ENCODE results near the gene CEP70. TPM values are rescaled to one million over a fixed set of nuclear protein-coding genes. Genes with fewer than 3 reads are reported as not detected.

CEP70 gene
- total RNA-seq, 1 donor from 2014 or later: 23.5 TPM

DNA sequence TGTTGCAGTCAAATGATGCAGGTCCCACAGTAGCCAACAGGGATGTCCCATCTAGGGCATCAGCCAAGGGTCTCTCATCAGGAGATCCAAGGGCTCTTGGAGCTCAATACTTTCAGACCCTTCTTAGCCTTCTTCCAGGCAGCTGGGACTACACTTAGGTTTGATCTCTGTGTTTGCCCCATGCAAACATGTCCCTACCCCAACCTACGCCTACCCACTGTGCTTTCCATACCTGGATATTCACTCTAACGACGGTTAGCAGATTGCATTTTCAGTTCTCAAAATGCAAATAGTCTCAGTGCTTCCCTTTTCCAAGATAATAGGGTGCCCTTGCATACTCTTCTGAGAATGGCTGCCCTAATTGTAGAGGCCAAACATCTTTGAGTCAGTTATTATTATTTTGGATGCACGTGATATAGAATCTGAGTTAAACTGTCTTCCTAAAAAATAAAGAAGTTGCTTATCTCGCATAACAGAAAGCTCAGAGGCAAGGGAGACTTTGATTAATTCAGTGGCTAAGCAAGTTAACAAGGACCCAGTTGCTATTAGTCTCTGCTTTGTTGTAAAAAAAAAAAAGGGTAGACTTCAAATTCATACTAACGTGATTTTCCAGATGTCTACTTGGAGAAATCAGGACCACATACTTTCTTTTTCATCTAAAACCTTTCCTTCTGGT, 1.0 kb upstream of the CEP70 start:
- TF ChIP-seq, protein P1, sequence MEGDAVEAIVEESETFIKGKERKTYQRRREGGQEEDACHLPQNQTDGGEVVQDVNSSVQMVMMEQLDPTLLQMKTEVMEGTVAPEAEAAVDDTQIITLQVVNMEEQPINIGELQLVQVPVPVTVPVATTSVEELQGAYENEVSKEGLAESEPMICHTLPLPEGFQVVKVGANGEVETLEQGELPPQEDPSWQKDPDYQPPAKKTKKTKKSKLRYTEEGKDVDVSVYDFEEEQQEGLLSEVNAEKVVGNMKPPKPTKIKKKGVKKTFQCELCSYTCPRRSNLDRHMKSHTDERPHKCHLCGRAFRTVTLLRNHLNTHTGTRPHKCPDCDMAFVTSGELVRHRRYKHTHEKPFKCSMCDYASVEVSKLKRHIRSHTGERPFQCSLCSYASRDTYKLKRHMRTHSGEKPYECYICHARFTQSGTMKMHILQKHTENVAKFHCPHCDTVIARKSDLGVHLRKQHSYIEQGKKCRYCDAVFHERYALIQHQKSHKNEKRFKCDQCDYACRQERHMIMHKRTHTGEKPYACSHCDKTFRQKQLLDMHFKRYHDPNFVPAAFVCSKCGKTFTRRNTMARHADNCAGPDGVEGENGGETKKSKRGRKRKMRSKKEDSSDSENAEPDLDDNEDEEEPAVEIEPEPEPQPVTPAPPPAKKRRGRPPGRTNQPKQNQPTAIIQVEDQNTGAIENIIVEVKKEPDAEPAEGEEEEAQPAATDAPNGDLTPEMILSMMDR (conservative IDR thresholded peaks at IDR 0.05): no peak
- Mint-ChIP-seq H3K27me3 (ENCODE audit: low read depth) (peaks cover 3% of the 10 kb centered on the region), H3K27ac (ENCODE audit: unreplicated experiment) (no peak overlapping the region), H3K4me3 (peak overlapping the region; percentile 89), H3K4me1 (peaks cover 10% of the 10 kb centered on the region), H3K9me3 (no peaks in the 10 kb centered on the region), H3K36me3 (ENCODE audit: low read depth) (no peaks in the 10 kb centered on the region)
- no peak for DNase-seq (ENCODE audit: low read depth, low spot score)

DNA sequence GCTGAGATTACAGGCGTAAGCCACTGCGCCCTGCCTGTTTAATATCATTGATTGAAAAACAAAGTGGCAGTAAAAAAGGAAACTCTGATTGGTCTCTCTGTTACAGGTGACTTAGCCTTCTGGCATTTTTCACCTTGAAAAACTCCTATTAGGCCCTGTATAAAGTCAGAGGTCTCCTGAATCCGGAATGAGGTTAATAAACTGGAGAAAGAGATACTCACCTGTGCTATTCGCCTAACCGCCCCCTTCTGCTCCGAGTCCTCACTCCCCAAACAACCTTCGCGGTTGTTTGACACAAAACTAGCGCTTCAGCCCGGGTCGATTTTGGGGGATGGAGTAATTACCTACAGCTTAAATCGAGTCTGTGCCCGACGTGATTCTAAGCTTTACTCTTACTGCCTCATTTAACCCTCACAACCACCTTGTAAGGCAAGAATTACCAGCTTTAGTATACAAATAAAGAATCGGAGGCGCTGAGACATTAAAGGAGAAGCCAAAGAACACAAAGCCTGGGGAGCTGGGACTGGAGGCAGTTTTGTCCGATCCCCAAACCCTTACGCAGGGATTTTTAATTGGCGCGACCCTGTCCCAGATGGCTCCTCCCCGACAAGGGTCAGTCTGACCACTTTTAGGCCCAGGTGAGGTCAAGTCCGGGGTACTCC, 441 bp downstream of the CEP70 start:
- peaks cover 3% of the 10 kb centered on the region for H3K27me3 Mint-ChIP-seq (ENCODE audit: low read depth)

DNA sequence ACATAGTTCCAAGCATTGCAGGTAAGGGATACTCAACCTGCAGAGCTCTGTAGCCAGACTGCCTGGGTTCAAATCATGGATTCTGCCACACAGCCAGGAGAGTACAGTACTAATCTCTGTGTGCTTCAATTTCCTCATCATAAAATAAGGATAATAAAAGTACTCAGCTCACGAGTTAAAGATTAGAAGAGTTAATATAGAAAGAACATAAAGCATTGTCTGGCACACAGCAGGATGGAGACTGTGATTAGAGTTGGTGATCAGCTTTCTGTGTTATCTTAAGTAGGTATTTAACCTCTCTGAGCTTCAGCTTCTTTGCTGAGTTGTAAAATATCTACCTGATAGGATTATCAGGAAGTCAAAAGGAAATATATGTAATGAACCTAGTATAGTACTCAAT, 2.7 kb downstream of the CEP70 start:
- Mint-ChIP-seq H3K27me3 (ENCODE audit: low read depth) (peaks cover 3% of the 10 kb centered on the region), H3K4me1 (peaks cover 10% of the 10 kb centered on the region), H3K9me3 (peaks cover under 1% of the 10 kb centered on the region), H3K4me3 (peak overlapping the region; percentile 23), H3K27ac (ENCODE audit: unreplicated experiment) (no peak overlapping the region), H3K36me3 (ENCODE audit: low read depth) (peaks cover 5% of the 10 kb centered on the region)
- DNase-seq (ENCODE audit: low read depth, low spot score): no peak
- TF ChIP-seq, protein P1 (conservative IDR thresholded peaks at IDR 0.05): no peak

More for the DNA sequence above, 441 bp downstream of the CEP70 start:
- H3K4me3 Mint-ChIP-seq: peak overlapping the region; percentile 89
- H3K4me1 Mint-ChIP-seq: peaks cover 10% of the 10 kb centered on the region
- TF ChIP-seq, protein P1 (conservative IDR thresholded peaks at IDR 0.05): no peak
- H3K27ac Mint-ChIP-seq (ENCODE audit: unreplicated experiment): peak overlapping the region; percentile 27
- no peak for DNase-seq (ENCODE audit: low read depth, low spot score)
- H3K9me3 Mint-ChIP-seq: no peaks in the 10 kb centered on the region
- H3K36me3 Mint-ChIP-seq (ENCODE audit: low read depth): no peaks in the 10 kb centered on the region

DNA sequence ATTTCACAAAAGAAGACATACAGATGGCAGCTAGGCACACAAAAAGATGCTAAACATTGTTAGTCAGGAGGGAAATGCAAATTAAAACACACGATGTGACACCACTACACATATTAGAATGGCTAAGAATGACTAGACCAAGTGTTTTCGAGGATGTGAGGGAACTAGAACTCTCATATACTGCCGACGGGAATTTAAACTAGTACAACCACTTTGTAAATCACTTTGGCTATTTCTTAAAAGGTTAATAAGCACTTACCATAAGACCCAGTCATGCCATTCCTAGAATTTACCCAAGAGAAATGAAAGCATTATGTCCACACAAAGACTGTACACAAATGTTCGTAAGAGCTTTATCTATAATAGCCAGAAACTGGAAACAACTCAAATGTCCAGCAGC, 5.6 kb downstream of the CEP70 start:
- H3K27me3 Mint-ChIP-seq (ENCODE audit: low read depth): no peaks in the 10 kb centered on the region
- H3K27ac Mint-ChIP-seq (ENCODE audit: unreplicated experiment): no peak overlapping the region
- peaks cover 2% of the 10 kb centered on the region for H3K4me1 Mint-ChIP-seq
- peaks cover 18% of the 10 kb centered on the region for H3K36me3 Mint-ChIP-seq (ENCODE audit: low read depth)
- peaks cover 10% of the 10 kb centered on the region for H3K9me3 Mint-ChIP-seq
- TF ChIP-seq, protein P1 (conservative IDR thresholded peaks at IDR 0.05): no peak
- no peak overlapping the region for H3K4me3 Mint-ChIP-seq
- DNase-seq (ENCODE audit: low read depth, low spot score): no peak

- no peaks in the 10 kb centered on the region for H3K27me3 Mint-ChIP-seq (ENCODE audit: low read depth)
Measured at GRCh38 chr3:138587374-138587773, 6.7 kb downstream of the CEP70 start.

More at GRCh38 chr3:138587374-138587773, 6.7 kb downstream of the CEP70 start:
- TF ChIP-seq, protein P1 (conservative IDR thresholded peaks at IDR 0.05): no peak
- no peak overlapping the region for H3K27ac Mint-ChIP-seq (ENCODE audit: unreplicated experiment)
- H3K9me3 Mint-ChIP-seq: peaks cover 10% of the 10 kb centered on the region
- H3K4me1 Mint-ChIP-seq: no peaks in the 10 kb centered on the region
- no peak for DNase-seq (ENCODE audit: low read depth, low spot score)
- no peak overlapping the region for H3K4me3 Mint-ChIP-seq
- H3K36me3 Mint-ChIP-seq (ENCODE audit: low read depth): peaks cover 18% of the 10 kb centered on the region
